GM12878 (cell line): ENCODE results near the gene PHRF1. TPM values are rescaled to one million over a fixed set of nuclear protein-coding genes. Genes with fewer than 3 reads are reported as not detected.
"Not testable (repeated sequence)": the region's sequence is repeated elsewhere in the genome, so short reads cannot be mapped to it uniquely, and the experiment has no call there.

Experiments used
- ATAC-seq: fragments of 200-7000 bp; cut with Tn5 transposase; 3 replicates; pipeline ENCODE4 v1.9.1; 2020; ENCODE audit warnings: mild to moderate bottlenecking, moderate library complexity
- BruUV-seq: library from RNA; stranded (reverse); fragments of 400-500 nt; replicated peaks from 2 replicates; lab custom pipeline; 2021; lab: Mats Ljungman, UMichigan
- CTCF ChIA-PET: fragments of 300-600 bp; sonication (Branson Sonifier 250); formaldehyde crosslinking; extraction: SDS; loops from one replicate; lab custom pipeline; 2021; ENCODE audit warnings: inconsistent platforms; lab: Yijun Ruan, JAX
- POLR2A ChIA-PET: fragments of 350-600 bp; formaldehyde crosslinking; extraction: SDS; loops from one replicate; lab custom pipeline; 2021; ENCODE audit warnings: inconsistent platforms; lab: Charles Lee
- RAD21 ChIA-PET: fragments of 300-600 bp; sonication (Branson Sonifier 250); formaldehyde crosslinking; loops from one replicate; lab custom pipeline; 2023; ENCODE audit warnings: antibody characterized with exemption; ENCODE audit not compliant: unreplicated experiment; lab: Charles Lee
- SMC1A ChIA-PET: fragments of 300-600 bp; sonication (Branson Sonifier 250); formaldehyde crosslinking; loops from one replicate; lab custom pipeline; 2023; ENCODE audit not compliant: unreplicated experiment, uncharacterized antibody; lab: Charles Lee
- DNase-seq: peaks from one replicate; pipeline ENCODE4 v3.0.0-alpha.2; 2011; ENCODE audit warnings: low read depth, low spot score
- FAIRE-seq: peaks from 3 replicates; lab custom pipeline; 2011; peaks lifted over from hg19 to GRCh38; lab: Jason Lieb, UNC
- H2AFZ ChIP-seq: 2 replicates; pipeline ENCODE4 v1.6.0; 2011; ENCODE audit warnings: low read depth, low read length, control low read depth; ENCODE audit not compliant: control insufficient read depth
- H3K27ac ChIP-seq: 2 replicates; pipeline ENCODE4 v1.5.1; 2011; ENCODE audit warnings: control low read depth; ENCODE audit not compliant: control insufficient read depth, insufficient read depth
- H3K27me3 ChIP-seq, 2 experiments: replicated peaks in 1 of 2; 2 replicates each; pipeline versions ENCODE4 v1.6.0 to v1.6.1; 2011; ENCODE audit warnings: low read length in 1 of 2; ENCODE audit not compliant: control insufficient read depth in 2 of 2, insufficient read depth in 2 of 2
- H3K36me3 ChIP-seq, 2 experiments: 2 replicates each; pipeline ENCODE4 v1.5.1; 2011; ENCODE audit warnings: low read length in 1 of 2; ENCODE audit not compliant: control insufficient read depth in 2 of 2, insufficient read depth in 2 of 2
- H3K4me1 ChIP-seq: 2 replicates; pipeline ENCODE4 v1.6.1; 2011; ENCODE audit warnings: mild to moderate bottlenecking, low read length, moderate library complexity, mixed read lengths; ENCODE audit not compliant: control insufficient read depth, insufficient read depth
- H3K4me2 ChIP-seq: 2 replicates; pipeline ENCODE4 v1.6.0; 2011; ENCODE audit warnings: control low read depth; ENCODE audit not compliant: control insufficient read depth, insufficient read depth
- H3K4me3 ChIP-seq: fragments of 200-600 bp; sonication (generic); 2 replicates; pipeline ENCODE4 v1.5.1; 2016
- H3K79me2 ChIP-seq: 2 replicates; pipeline ENCODE4 v1.6.0; 2011; ENCODE audit warnings: low read length; ENCODE audit not compliant: control insufficient read depth, insufficient read depth
- H3K9ac ChIP-seq: 2 replicates; pipeline ENCODE4 v1.8.0; 2011; ENCODE audit warnings: low read length, control low read depth, mixed read lengths; ENCODE audit not compliant: control insufficient read depth, insufficient read depth
- H3K9me3 ChIP-seq: replicated peaks from 3 replicates; pipeline ENCODE4 v1.5.1; 2011; ENCODE audit warnings: mild to moderate bottlenecking, low read length; ENCODE audit not compliant: control insufficient read depth, insufficient read depth
- H4K20me1 ChIP-seq: 2 replicates; pipeline ENCODE4 v1.6.0; 2011; ENCODE audit not compliant: control insufficient read depth, insufficient read depth
- BHLHE40 ChIP-seq, 2 experiments: fragments of 450-650 bp in 1 of 2; IDR thresholded peaks; 2 replicates each; pipeline ENCODE4 v1.6.1; 2011 to 2017; ENCODE audit warnings: low read depth in 2 of 2, borderline replicate concordance in 1 of 2, improper control_type of control experiment in 1 of 2, low read length in 1 of 2, mild to moderate bottlenecking in 1 of 2
- NFXL1 ChIP-seq: fragments of 450-650 bp; IDR thresholded peaks from 2 replicates; pipeline ENCODE4 v1.6.1; 2017; ENCODE audit warnings: antibody characterized with exemption, mild to moderate bottlenecking, borderline replicate concordance
- RAD51 ChIP-seq: fragments of 450-650 bp; IDR thresholded peaks from 2 replicates; pipeline ENCODE4 v1.6.1; 2016; ENCODE audit warnings: moderate library complexity, mild to moderate bottlenecking, inconsistent platforms
- WGBS: methylation state at CpG from one replicate; pipeline ENCODE4 v1.1.6; 2016; ENCODE audit warnings: low lambda C conversion rate; ENCODE audit not compliant: insufficient replicate concordance, insufficient coverage; ENCODE audit errors: missing lambda C conversion rate; 5-methylcytosine and 5-hydroxymethylcytosine counted together
- in situ Hi-C: fragments of 300-500 bp; cut with MboI; formaldehyde crosslinking; loops from 9 replicates; pipeline ENCODE4 v1.14.3; 2018; ENCODE audit warnings: mixed read lengths
- intact Hi-C: fragments of 100-400 bp; cut with micrococcal nuclease; formaldehyde crosslinking; loops from one replicate; pipeline ENCODE4 v1.14.2; 2022; ENCODE audit not compliant: unreplicated experiment
- polyA plus RNA-seq, 11 experiments: library from polyadenylated mRNA; depleted of rRNA in 4 of 11; unstranded in 6 of 11; stranded (reverse) in 5 of 11; fragments of >200 nt; fragmentation: Nextera tagmentation in 4 of 11; fragmentation: Illumina TruSeq in 1 of 11; extraction: Ambion mirVana in 4 of 11; extraction: Trizol in 1 of 11; gene quantifications; 1 replicate in 1 of 11; 2 replicates in 10 of 11; pipeline versions ENCODE4 v1.2.1 to v1.2.3, GENCODE V29; 2011 to 2016; ENCODE audit warnings: inconsistent platforms in 2 of 11, missing spikeins in 2 of 11, low read depth in 1 of 11
- total RNA-seq, 4 experiments: library from RNA; depleted of rRNA in 3 of 4; stranded (reverse); fragments of >200 nt in 3 of 4; fragmentation: Illumina TruSeq in 1 of 4; extraction: Trizol in 1 of 4; gene quantifications; 2 replicates each; pipeline versions ENCODE4 v1.2.1 to v1.2.3, GENCODE V29; 2013 to 2021

PHRF1 gene
- total and polyA plus RNA-seq, 10 of the 15 experiments (the other 5 are each of a cell fraction or from before 2014, with no cell fraction given): 0.13 to 43.5 (median 15.1) TPM

GRCh38 chr11:574031-574570 is 2.2 kb upstream of the PHRF1 start:
- DNase-seq, H3K27ac ChIP-seq, H3K4me2 ChIP-seq, SMC1A ChIA-PET, H3K9ac ChIP-seq, BruUV-seq, RAD21 ChIA-PET, H3K4me3 ChIP-seq, H3K9me3 ChIP-seq, in situ Hi-C loops, ATAC-seq, intact Hi-C loops, H2AFZ ChIP-seq, H3K36me3 ChIP-seq, POLR2A ChIA-PET, H3K27me3 ChIP-seq, CTCF ChIA-PET, FAIRE-seq: not testable (repeated sequence)
- WGBS: 54% methylated on average over 13 of the region's 14 CpGs
- H3K4me1 ChIP-seq: peaks cover 23% of the 10 kb centered on the region
- peaks cover 14% of the 10 kb centered on the region for H4K20me1 ChIP-seq
- H3K79me2 ChIP-seq: peaks cover 28% of the 10 kb centered on the region
- TF ChIP-seq BHLHE40 (IDR thresholded peaks at IDR 0.05; ENCODE audit: borderline replicate concordance in 1 of 2, low read depth in 2 of 2, low read length in 1 of 2) (peak in 1 of 2 experiments; percentile 56; a peak in 2 of 4 replicates), RAD51 (peak; percentile 92)

GRCh38 chr11:574632-575312 is 1.5 kb upstream of the PHRF1 start:
- TF ChIP-seq NFXL1: no peak
- H3K4me2 ChIP-seq: peak overlapping the region; percentile 97
- BruUV-seq: no TSS peak
- peak overlapping the region; percentile 47; the same call in 1 of the 2 replicates for H3K9ac ChIP-seq
- H3K4me3 ChIP-seq: peak overlapping the region; percentile 77
- peak overlapping the region; percentile 90 for H2AFZ ChIP-seq
- peaks cover 17% of the 10 kb centered on the region for H3K4me1 ChIP-seq
- no peak overlapping the region for H3K27ac ChIP-seq
- no peak for FAIRE-seq
- peaks cover 0 to 2% of the 10 kb centered on the region in 2 experiments for H3K36me3 ChIP-seq
- RAD21 ChIA-PET: interaction anchor here (1.5 kb wide), 1 partner anchor 39 kb away, joined by 5 read pairs; the partner anchor contains the start of gene HRAS
- peaks cover 19% of the 10 kb centered on the region for H4K20me1 ChIP-seq
- no peak for ATAC-seq
- peaks cover 0 to 3% of the 10 kb centered on the region in 2 experiments; a peak in 2 of 4 replicates for H3K27me3 ChIP-seq
- POLR2A ChIA-PET: interaction anchor here (0.6 kb wide), 1 partner anchor 236 kb away, joined by 6 read pairs; no protein-coding TSS in a partner anchor
- H3K79me2 ChIP-seq: peaks cover 35% of the 10 kb centered on the region
- no peak for DNase-seq
- in situ Hi-C loops (no loop called here), intact Hi-C loops (no loop called here)
- CTCF ChIA-PET: interaction anchor here (1.4 to 1.5 kb wide), 2 partner anchors 148 to 150 kb away, joined by 3 to 4 read pairs; no protein-coding TSS in a partner anchor
- H3K9me3 ChIP-seq: no peaks in the 10 kb centered on the region
- WGBS: 25% methylated on average over 24 of the region's 25 CpGs
- SMC1A ChIA-PET: no interaction called here
